Hematopoietic multipotent progenitor cell treated with erythropoietin and hydrocortisone succinate and interleukin-3 and kit ligand, for 4 days (in vitro differentiated cells): ENCODE data around the gene TMEM234.
A peak's percentile ranks its signal among the peaks of the same experiment; 100 is the strongest.

Source experiments
- DNase-seq: peaks from one replicate; pipeline ENCODE4 v3.0.0-alpha.2; 2015

TMEM234 gene

GRCh38 chr1:32239337-32239736, 17.2 kb upstream of the TMEM234 start:
- DNase-seq: no peak

DNA sequence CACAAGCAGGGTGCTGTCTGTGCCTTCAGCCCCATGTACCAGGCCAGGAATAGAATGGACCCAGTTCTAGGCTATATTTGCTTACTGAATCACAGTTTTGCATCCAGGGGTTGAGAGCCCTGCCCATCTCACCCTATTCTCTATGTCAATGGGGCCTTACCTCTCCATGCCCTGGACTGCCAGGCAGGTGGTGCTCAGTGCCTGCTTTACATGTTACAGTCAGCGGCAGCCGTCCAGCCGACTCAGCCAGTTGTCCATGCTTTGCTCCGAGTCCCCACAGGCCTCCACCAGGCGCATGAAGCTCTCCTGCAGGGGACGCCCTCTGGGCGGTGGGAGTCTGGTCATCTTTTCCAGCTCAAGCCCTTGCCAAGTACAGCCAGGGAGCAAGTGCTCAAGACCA, 12.6 kb upstream of the TMEM234 start:
- no peak for DNase-seq

DNA sequence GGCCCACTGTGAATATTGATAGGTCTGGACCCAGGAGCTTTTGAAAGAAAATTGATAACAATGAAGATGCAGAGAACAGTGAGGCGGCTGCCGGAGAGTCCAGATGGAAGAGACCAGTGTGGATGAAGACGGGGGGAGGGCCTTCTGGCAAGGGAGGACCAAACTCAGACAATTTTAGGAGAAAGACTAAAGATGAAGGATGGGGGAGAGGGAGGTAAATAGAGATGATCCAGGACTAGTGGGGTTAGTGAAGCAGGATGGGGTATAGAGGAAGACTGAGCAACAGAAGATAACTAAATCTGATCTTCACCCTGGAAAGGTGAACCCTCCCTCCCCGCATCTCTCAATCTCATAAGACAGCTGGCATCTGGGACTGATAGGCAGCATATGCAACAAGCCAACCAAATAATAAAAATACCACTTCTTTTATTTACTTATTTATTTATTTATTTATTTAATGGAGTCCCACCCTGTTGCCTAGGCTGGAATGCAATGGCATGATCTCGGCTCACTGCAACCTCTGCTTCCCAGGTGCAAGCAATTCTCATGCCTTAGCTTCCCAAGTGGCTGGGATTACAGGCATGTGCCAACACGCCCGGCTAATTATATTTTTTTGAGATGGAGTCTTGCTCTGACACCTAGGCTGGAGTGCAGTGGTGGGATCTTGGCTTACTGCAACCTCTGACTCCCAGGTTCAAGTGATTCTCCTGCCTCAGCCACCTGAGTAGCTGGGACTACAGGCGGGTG, 10.6 kb upstream of the TMEM234 start:
- DNase-seq: no peak

DNA sequence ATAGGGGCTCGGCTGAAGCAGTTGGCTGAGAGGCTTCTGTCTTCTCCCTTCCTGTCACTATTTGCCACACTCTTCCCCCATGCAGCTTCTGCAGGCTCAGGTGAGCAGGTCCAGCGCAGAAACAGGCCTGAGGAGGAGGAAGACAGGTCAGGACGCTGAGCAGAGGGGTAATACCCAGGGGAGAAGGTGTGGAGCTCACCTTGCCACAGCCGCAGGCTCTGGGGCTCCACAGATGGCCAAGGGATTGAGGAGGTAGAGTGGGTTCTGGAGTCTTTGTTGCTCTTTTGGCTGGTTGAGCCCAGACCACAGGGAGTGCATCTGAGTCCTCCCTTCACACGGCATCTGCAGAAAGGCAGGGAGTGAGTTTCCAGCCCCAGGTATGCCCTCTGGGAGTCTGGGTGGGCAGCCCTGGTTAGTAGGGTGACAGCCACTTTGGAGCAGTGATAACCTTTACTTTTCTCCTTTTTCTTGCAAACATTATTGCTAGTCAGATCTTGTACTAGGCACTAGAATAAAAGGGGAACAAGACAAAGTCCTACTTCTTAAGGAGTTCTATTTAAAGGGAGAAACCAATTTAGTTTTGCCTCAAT, 9.8 kb upstream of the TMEM234 start:
- DNase-seq: no peak

GRCh38 chr1:32228771-32229170, 6.6 kb upstream of the TMEM234 start:
- DNase-seq: no peak

DNA sequence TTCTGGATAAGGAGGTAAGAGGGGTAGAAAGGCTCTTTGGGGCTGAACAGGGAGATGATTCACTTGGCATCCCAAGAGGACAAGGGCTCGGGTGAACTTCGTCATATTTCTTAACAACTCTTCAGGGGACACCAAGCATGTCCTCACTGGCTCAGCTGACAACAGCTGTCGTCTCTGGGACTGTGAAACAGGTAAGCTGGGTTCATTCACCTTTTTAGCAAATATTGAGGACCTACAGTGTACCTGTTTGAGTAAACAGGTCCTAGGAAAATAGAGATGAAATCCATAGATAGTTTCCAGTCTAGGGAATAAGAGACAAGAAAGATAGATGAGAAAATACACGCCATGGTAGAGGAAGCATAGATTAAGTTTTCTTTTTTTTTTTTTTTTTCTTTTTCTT, 2.1 kb upstream of the TMEM234 start:
- no peak for DNase-seq

- no peak for DNase-seq
Measured at GRCh38 chr1:32223683-32224082, 1.5 kb upstream of the TMEM234 start.

- DNase-seq: no peak
Measured at GRCh38 chr1:32221581-32221979, 573 bp downstream of the TMEM234 start.

DNA sequence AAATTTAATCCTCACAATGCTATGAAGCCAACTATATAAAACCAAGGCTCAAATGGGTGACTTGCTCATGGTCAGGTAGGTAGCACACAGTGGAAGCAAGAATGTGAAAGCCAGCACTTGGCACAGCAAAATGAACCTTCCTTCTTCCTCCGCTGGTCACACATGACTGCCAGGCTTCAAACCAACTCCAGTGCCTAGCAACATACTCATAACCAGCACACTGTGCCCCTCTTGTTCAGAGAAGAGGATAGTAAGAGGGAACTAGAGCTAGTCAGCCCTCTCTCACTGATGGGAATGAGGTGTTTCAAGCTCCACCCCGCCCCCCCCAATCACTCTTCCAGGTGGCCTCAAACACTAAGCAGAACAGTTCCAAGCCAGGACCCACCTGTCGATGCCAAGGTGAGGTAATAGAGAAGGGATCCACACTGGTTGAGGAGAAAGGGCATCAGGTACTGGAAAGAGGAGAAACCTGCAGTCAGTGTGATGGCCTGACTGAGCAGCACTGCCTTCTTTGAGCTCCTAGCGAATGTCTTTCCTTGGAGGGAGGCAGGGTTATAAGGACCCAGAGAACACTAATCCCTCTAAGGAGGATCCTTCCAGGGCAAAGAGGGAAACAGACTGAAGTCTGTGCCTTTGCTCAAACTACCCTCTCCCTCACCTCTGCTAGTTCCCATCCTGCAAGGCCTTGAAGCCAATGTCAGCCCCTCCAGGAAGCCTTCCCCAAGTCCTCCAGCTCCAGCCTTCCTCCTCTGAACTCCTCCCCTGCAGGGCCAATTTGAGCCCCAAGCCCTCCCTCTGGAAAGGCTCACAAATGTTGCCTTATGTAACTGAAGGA, 1.2 kb downstream of the TMEM234 start:
- DNase-seq: no peak

DNA sequence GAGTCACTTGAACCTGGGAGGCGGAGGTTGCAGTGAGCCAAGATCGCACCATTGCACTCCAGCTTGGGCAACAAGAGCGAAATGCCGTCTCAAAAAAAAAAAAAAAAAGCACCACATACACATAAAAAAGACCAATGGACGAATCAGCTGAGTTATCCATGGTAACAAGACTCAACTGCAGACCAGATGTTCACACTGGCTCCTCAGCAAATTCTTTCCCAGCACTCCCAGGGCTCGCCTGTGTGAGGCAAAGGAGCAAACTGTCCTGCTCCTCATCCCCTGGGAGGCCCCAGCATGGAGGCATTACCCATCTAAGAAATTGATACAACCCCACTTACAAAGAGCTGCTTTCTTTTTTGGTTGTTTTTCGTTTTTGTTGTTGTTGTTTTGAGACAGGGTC, 3.1 kb downstream of the TMEM234 start:
- DNase-seq: no peak

DNA sequence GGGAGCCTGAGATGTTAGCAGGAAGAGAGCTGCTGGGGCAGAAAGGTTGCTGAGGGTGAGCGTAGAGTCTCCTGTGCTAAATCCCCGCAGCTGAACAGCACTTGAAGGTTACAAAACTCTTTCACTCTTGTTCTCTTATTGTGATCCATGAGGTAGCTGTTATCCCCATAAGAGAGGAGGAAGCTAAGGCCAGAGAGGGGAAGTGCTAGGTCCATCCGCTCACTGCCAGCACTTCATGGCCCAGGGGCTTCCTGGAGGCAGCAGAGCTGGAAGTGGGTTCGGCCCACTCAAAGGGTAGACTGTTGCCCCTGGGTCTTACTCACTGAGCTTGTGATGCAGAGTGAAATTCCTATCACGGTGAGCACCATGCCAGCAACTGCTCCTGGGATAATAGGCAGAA, 5.6 kb downstream of the TMEM234 start:
- no peak for DNase-seq

DNA sequence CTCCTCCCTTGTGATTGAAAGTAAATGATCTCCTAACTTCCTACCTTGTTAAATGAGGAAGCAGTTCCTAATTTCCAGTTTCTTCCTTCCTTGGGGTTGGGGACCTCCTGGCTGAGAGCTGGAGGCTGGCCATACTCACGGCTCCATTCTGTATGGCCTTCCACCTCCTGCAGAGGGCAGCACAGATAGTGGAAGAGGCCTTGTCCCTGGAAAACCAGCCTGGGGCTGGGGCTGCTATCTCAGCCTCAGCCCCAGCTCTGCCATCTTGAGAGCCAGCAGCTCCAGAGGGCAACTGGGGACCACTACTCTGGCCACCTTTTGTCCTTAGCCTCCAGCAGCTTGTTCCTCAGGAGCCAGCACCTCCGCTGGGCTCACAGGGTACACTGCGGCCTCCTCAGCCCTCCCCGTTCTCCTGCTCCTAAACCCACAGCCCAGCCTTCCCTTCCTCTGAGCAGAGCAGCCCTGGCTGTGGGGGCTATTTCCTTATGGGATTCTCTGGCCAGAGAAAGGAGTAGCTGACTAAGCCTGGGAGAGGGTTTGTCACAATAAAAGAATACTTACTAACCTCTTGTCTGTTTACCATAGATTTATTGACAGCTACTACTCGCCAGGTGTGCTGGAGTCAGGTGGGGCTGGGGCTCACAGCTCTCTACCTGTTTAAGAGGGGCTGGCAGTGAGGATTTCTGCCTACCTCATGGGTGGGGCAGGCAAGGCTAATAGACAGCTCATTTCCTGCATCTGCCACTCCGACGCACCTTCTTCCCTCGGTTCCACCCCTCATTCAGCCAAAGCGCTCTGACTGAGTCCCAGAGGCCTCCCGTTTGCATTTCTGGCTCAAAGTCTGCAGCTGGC, 6.3 kb downstream of the TMEM234 start:
- DNase-seq: peak; percentile 85

DNA sequence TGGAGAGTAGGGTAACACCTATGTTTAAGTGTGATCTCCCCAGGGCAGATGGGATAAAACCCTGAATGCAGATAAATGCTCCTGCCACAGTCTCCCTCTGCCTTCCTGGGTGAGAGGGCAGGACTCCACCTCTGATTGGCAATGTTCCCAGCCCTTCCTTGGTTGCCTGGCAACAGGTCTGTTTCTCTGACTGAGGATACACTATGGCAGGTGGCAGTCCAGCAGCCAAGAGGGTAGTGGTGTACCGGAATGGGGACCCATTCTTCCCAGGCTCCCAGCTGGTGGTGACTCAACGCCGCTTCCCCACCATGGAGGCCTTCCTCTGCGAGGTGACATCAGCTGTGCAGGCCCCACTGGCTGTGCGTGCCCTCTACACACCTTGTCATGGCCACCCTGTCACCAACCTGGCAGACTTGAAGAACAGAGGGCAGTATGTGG, 13.2 kb downstream of the TMEM234 start, which contains the start of gene DCDC2B:
DCDC2B (plus strand) TSS at position 199 of the 438 bp plus-strand sequence; CDS start at position 204, 5 bp downstream.
- peak; percentile 72 for DNase-seq

GRCh38 chr1:32208469-32208868, 13.7 kb downstream of the TMEM234 start:
- DNase-seq: no peak

GRCh38 chr1:32205401-32206370, 16.5 kb downstream of the TMEM234 start, which contains the start of gene IQCC:
TSS of gene IQCC (plus strand) at chr1:32205671. CDS start at chr1:32205682, 11 bp downstream.
- peak; percentile 93 for DNase-seq

DNA sequence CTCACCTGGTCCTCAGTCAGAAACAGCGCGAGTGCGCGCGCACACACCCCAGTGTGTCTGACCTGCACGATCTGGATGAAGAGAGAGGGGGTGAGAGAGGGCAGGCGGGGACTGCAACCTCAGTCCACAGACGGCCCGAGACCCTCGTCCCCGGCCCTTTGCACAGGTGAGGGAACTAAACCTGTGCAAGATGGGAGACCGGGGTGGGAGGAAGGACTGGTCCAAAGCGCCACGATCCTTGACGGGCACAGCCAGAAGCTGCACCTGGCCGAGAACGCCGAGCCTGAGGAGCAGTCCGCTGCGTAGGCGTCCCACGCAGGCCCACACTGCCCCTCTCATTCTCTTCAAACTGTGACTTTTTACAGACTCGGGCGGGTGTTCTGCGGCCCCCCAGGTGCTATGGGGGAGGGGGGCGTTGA, 17.2 kb downstream of the TMEM234 start:
- DNase-seq: no peak

GRCh38 chr1:32201011-32201855, 20.9 kb downstream of the TMEM234 start:
- peak; percentile 95 for DNase-seq

DNA sequence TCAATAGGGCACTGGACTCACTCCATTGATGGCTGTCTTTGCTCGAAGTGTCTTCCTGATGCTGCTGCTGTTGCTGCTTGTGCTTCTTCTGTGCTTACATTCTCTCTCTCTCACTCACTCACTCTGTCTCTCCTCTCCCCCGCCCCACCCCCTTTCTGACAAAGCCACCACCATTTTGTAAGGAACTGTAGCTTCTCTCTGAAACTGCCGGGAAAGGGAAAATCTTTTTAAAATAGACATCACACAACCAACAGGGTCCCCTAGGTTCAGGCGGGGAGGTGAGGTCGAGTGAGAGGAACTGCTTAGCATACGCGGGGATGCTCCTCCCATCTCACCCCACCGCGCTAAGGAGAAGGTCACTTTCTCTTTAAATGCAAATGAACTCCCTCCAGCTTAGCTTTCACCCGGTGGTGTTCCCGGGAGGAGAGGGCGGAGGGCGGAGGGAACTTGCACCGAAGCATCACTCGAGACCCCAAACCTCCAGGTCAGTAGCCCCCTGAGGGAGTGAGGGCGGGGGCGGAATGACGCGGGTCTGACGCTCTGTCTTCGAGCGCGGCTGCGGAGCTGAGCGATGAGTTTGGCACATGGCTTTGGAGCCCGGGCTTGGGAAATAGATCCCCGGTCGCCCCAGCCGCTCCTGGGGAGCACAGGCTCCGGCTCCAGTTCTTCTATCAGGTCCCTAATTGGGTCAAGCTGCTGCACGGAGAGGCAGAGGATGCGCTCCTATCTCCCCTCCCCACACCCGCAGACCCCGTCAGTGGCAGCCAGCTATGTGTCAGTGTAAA, 21.7 kb downstream of the TMEM234 start, which contains the start of gene CCDC28B:
CCDC28B (plus strand) TSS at position 370 of the 785 bp plus-strand sequence. CDS start 1,341 bp downstream, outside the sequence.
- peak; percentile 68 for DNase-seq

- no peak for DNase-seq
Measured at GRCh38 chr1:32199717-32200072, 22.5 kb downstream of the TMEM234 start.
